Measurements from ENCODE around the gene MAP1LC3C.

Gene MAP1LC3C

DNA sequence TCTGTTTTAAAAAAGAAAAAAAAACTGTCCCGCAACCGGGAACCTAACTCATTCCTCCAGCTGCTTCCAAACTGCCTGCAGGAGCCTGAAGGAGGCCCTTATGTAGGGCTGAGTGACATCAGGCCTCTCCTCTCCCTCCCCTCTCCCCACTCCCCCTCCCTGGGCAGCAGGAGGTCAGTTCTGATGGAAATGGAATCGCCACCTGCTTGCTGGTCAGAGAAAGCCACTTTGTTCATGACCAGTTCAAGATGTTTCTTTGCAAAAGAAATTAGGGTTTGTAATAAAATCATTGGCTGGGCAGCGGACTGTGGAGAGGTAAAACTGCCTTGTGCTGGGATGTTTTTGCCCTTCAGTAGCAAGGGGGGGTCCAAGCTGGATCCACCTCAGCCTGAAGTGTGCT, at the start of gene MAP1LC3C:
MAP1LC3C (minus strand) TSS at position 73 of the 400 bp plus-strand sequence. CDS start 90 bp downstream, outside the sequence.
- no peak for DNase-seq

DNA sequence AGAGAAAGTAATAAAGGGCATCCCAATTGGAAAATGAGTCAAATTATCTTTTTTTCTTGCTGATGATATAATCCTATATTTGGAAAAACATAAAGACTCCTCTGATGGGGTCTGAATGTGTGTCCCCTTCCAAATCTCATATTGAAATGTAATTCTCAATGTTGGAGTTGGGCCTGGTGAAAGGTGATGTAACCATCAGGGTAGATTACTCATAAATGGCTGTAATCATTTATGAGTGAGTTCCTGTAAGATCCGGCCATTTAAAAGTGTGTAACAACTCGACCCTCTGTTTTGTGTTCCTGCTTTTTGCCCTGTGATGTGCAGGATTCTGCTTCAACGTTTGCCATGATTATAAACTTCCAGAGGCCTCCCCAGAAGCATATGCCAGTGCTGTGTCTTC, 44.3 kb upstream of the MAP1LC3C start:
- DNase-seq, result no peak

GRCh38 chr1:242034392-242034791, 35.5 kb upstream of the MAP1LC3C start:
- no peak for DNase-seq

DNA sequence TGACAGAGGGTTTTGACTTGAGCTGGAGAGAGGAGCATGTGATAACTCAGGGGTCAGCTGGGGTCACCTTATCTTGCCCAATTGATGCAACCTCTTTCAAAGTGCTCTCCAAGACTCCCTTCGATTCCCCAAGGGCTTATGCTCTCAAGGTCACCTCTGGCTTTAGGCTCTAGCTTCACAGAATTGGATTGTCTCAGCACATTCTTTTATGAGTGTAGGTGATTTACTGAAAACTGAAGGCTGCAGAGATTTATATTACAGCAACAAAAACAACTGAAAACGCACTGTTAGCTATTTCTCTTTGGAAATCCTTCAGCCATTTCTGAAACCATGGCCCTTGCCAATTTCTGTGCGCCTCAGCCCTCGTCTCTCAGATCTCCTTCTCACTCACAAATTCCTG, 34.5 kb upstream of the MAP1LC3C start:
- DNase-seq, result no peak

DNA sequence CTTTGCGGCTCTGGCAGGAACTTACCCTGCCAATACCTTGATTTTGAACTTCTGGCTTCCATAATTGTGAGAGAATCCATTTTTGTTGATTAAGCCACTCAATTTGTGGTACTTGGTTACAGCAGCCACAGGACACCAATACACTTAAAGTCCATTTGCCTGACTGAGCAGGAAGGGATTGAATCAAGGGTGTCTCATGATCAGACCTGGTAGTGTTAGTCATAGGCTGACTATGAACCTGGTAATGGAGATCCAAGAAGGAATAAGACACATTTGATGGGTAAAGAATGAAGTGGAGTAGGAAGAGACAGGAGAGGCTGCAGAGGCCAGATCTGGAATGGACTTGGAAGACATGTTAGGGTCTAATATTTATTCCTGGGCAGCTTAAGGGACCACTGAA, 31.2 kb upstream of the MAP1LC3C start:
- no peak for DNase-seq

DNA sequence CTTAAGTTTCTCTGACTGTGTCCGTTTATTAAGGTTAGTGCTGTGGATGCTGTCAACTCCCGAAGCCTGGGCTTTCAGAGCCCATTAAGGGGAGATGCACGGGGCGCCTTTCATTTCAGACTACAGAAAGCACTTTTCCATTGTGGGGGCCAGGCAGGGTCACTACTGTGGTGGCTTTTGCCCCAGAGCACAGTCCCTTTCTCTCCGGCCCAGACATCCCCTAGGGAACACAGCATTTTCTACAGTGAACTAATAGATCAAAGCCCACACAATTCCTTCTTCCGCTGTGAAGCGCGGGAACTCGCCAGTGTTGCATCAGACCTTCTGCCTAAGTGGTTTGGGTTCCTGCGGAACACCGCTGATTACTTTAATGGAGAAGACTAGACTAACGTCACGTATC, 26.8 kb upstream of the MAP1LC3C start:
- no peak for DNase-seq

DNA sequence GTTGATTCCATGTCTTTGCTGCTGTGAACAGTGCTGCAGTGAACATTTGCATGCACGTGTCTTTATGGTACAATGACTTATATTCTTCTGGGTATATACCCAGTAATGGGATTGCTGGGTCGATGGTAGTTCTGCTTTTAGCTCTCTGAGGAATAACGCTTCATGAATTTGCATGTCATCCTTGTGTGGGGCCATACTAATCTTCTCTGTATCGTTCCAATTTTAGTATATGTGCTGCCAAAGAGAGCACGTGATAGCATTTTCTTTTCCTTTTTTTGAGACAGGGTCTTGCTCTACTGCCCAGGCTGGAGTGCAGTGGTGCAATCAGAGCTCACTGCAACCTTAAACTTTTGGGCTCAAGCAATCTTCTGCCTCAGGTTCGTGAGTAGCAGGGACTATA, 24.9 kb upstream of the MAP1LC3C start:
- no peak for DNase-seq

GRCh38 chr1:242019018-242019417, 20.1 kb upstream of the MAP1LC3C start:
- no peak for DNase-seq

DNA sequence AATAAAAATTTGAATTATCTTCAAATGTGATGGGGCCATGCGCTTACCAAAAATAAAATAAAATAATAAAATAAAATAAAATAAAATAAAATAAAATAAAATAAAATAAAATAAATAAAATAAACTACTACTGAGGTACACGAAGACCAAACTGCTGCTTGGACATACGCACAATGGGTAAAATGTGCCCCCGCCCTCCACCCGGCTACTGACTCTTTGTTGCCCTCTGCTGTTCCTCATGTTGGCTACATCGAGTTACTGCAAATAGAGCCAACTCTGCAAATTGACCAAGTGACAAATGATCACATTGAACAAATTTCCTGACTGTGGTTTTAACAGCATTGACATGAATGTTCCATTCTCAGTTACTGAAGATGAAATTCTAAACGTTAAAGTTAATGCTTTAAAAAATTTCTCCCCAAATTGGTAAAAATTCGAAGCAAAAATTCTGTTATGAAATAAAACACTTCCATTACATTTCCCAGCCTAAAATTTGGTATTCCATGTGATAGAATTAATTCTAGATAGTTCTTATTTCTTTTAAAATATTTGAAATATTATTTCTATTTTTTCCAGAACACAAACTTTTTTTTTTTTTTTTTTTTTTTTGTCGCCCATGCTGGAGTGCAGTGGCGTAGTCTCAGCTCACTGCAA, 18.8 kb upstream of the MAP1LC3C start:
- peak in 41 of 58 donors; percentile 0 to 52 (median 17) for DNase-seq

DNA sequence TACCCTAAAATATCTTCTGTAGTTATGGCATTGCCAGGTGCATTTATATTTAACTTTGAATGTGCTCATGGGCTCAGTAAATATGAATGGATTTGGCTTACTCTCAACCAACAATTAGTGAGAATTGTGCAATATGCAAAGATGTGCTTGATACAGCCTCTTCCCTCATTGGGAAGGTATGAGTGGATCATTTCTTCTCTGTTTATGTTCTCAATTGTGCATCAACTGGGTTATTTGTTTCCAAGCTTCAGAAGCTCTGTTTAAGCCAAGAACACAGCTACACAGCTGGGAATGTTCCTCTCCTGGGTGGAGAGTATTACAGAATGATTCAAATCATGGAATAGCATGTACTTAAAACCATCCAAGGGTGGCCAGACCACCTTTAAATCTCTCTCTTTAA, 17.6 kb upstream of the MAP1LC3C start:
- DNase-seq, result no peak

DNA sequence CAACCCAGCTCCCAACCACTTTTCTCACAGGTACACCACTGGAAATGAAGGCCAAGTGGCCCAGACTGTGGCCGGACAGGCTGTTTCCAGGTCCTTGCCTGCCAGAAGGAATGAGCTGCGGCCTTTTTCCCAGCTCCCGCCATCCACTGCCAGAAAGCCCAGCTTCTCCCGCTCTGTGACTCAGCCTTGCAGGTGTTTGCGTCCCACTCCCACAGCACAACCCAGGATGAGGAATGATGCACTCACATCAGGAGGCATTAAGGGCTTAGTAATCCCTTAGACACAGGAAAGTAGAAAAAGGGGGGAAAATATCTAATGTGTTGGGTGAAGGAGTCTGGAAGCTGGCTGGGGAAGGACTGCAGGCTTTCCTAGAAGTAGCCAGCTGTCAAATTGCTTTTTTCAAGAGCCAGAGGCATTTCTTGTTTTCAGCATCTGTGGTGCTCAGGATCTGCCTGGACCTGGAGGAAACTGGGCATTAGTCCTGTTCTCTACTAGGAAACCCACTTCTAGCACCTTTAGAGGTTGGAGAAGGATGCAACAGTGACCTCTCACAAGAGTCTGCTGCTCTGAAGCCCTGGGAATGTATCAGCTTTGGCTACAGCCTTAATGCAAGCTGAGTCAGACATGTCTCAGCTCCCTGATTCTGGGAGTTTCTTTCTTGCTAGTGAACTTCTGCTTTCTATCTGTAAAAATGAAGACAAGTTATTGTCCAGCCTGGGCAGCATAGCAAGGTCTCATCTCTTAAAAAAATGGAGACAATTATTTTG, 13.2 kb upstream of the MAP1LC3C start:
- peak in 1 of 58 donors; percentile 5 for DNase-seq

- no peak for DNase-seq
Observed at GRCh38 chr1:242008826-242009495, 10.1 kb upstream of the MAP1LC3C start.

DNA sequence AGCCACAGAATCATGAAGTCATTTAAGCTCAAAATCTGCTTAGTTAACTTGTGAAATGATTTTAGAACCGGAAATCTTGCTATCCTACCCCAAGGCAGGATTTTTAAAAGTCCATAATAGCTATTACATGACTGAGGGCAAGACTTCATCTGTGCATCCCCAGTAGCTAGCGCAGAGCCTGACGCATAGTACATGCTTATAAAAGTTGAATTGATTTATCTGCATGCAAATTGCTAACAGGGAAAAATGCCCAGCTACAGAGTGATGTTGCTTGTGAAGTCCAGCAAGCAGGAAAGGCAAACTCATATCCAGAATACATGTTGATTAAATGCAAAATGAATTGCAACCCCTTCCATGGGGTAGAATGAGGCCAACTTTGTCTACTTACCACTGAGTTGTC, 8.1 kb upstream of the MAP1LC3C start:
- no peak for DNase-seq

- no peak for DNase-seq
Observed at GRCh38 chr1:242005866-242006535, 7.1 kb upstream of the MAP1LC3C start.

DNA sequence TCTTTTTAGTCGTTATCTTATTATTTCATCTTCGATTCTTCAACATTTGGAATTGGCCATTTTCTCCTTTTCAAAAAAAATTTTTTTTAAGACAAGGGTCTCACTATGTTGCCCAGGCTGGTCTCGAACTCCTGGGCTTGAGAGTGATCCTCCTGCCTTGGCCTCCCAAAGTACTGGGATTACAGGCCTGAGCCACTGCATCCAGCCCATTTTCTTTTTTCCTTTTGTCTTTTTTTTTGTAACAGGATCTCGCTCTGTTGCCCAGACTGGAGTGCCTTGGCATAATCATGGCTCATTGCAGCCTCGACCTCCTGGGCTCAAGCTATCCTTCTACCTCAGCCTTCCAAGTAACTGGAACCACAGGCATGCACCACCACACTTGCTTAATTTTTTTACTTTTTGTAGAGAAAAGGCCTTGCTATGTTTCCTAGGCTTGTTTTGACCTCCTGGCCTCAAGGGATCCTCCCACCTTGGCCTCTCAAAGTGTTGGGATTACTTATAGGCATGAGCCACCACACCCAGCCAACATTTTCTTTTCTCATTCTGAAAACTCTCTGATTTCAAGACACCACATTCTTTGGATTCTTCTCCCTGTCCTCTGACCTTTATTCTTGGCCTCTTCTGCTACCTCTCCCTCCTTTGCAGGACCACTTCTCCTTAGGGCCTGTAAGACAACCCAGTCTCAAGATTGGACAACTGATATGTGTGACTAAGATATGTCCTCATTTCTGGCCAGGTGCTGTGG, 6.0 kb upstream of the MAP1LC3C start:
- no peak for DNase-seq

DNA sequence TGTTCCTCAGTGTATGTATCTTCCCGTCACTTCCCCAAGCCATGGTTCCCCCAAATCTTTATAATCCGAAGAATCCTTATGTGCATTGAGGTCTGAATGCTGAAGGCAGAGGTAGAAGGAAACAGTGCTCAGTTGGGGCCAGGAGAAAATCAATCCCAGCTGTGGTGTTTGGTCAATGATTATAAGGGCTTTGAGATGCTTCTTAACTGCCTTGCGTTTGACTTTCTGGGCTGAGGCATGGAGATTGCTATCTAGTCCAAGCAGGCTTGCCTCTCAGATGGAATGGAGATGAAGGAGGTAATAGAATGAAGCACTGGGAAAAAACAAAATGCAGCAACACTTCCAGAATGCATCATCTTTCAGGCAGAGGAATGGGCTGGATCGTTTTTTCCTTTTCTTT, 3.6 kb upstream of the MAP1LC3C start:
- DNase-seq, result no peak

DNA sequence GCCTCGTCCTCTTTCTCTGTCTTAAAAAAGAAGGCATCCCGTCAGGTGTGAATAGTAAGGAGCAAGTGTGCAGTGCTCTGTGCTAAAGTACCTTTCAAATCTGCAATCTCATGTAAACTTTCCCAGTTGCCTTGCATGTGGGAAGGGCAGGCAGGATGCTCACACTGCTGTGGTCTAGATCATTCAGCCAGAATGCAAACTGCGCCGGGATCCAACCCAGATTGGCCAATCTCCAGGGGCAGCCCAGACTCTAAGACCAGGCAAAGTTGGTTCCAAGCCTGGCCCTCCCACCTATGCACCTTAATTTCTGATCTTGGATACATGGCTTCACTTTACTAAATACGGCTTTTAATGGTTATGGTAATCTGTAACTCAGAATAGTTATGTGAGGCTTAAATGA, 3.2 kb upstream of the MAP1LC3C start:
- no peak for DNase-seq

GRCh38 chr1:242000434-242000833, 1.5 kb upstream of the MAP1LC3C start:
- DNase-seq, result no peak

DNA sequence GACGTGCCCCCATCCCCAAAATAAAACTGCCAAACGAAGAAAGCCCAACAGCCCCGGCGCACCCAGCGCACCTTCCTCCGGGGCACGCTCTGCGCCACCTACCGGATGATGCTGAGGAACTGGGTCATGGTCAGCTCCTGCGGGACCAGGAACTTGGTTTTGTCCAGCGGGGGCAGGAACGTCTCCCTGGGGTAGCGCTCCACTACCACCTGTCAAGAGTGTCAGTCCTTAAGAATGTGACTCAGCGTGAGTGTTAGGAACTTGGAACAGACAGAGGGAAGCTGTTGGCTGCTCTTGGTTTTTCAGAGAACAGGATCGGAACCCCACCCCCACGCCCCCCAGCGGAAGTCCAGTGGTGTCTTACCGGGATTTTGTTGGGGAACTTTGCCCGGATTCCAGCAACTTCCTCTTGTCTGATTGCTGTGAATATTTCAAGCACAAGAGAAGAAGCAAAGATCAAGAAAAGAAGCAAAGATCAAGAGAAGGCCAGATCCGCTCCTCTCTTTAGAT, 431 bp downstream of the MAP1LC3C start:
- DNase-seq, result peak in 42 of 58 donors; percentile 4 to 64 (median 25)

GRCh38 chr1:241997401-241997998, 1.4 kb downstream of the MAP1LC3C start:
- no peak for DNase-seq
